ENCODE measurements around the gene SYT9.

GRCh38 chr11:7427733-7428132 lies 176.0 kb downstream of the SYT9 start:
- no peak for TF ChIP-seq CTCF (IDR thresholded peaks at IDR 0.05; ENCODE audit: low read depth, low read length, poor library complexity, severe bottlenecking)
- TF ChIP-seq EZH2phosphoT487 (IDR thresholded peaks at IDR 0.05; ENCODE audit: borderline replicate concordance, low read length): no peak
